HepG2 (cell line): ENCODE measurements around the gene RBM12. TPM values are rescaled to one million over a fixed set of nuclear protein-coding genes. Genes with fewer than 3 reads are reported as not detected.

Experiments
- DRAP1 ChIP-seq: IDR thresholded peaks from 2 replicates; pipeline ENCODE4 v1.6.1; 2016; ENCODE audit warnings: missing genetic modification reagents, missing compliant biosample characterization
- ELF3 ChIP-seq: IDR thresholded peaks from 2 replicates; pipeline ENCODE4 v1.6.1; 2016; ENCODE audit warnings: missing genetic modification reagents, missing compliant biosample characterization
- ETS1 ChIP-seq: sonication (generic); formaldehyde crosslinking; IDR thresholded peaks from 2 replicates; pipeline ENCODE4 v1.4.0; 2020; ENCODE audit warnings: missing genetic modification reagents
- ETV5 ChIP-seq: IDR thresholded peaks from 2 replicates; pipeline ENCODE4 v1.6.1; 2018; ENCODE audit warnings: missing biosample characterization, missing genetic modification reagents, inconsistent platforms, borderline replicate concordance
- HIC2 ChIP-seq: sonication (generic); formaldehyde crosslinking; IDR thresholded peaks from 2 replicates; pipeline ENCODE4 v1.9.0; 2022; ENCODE audit warnings: low read depth, missing genetic modification reagents
- HMG20A ChIP-seq: IDR thresholded peaks from 2 replicates; pipeline ENCODE4 v1.6.1; 2016; ENCODE audit warnings: borderline replicate concordance
- KAT8 ChIP-seq: IDR thresholded peaks from 2 replicates; pipeline ENCODE4 v1.6.1; 2016; ENCODE audit warnings: missing genetic modification reagents, missing compliant biosample characterization
- KDM1A ChIP-seq: IDR thresholded peaks from 2 replicates; pipeline ENCODE4 v1.6.1; 2016; ENCODE audit warnings: missing compliant biosample characterization
- MEF2D ChIP-seq: sonication (generic); formaldehyde crosslinking; IDR thresholded peaks from 2 replicates; pipeline ENCODE4 v1.5.1; 2020; ENCODE audit warnings: mild to moderate bottlenecking, missing genetic modification reagents
- POGK ChIP-seq: sonication (generic); formaldehyde crosslinking; conservative IDR thresholded peaks from 2 replicates; pipeline ENCODE4 v1.8.0; 2022; ENCODE audit warnings: mild to moderate bottlenecking, moderate library complexity, missing genetic modification reagents
- RCOR2 ChIP-seq: IDR thresholded peaks from 2 replicates; pipeline ENCODE4 v1.6.1; 2016; ENCODE audit warnings: missing biosample characterization, missing genetic modification reagents
- SALL2 ChIP-seq: sonication (generic); formaldehyde crosslinking; IDR thresholded peaks from 2 replicates; pipeline ENCODE4 v1.8.1; 2023; ENCODE audit warnings: mild to moderate bottlenecking, missing genetic modification reagents, inconsistent platforms
- TCF12 ChIP-seq, 2 experiments: fragments of 450-650 bp in 1 of 2; sonication (generic) in 1 of 2; formaldehyde crosslinking in 1 of 2; IDR thresholded peaks; 2 replicates each; pipeline versions ENCODE4 v1.6.1 to v1.8.0; 2017 to 2022; ENCODE audit warnings: antibody characterized with exemption in 1 of 2, mild to moderate bottlenecking in 1 of 2, missing genetic modification reagents in 1 of 2, moderate library complexity in 1 of 2
- TFAP4 ChIP-seq: sonication (generic); IDR thresholded peaks from 2 replicates; pipeline ENCODE4 v1.6.1; 2016; ENCODE audit warnings: low read depth, borderline replicate concordance
- TFDP1 ChIP-seq: IDR thresholded peaks from 2 replicates; pipeline ENCODE4 v1.6.1; 2016; ENCODE audit warnings: missing compliant biosample characterization, missing genetic modification reagents, borderline replicate concordance
- TGIF2 ChIP-seq: IDR thresholded peaks from 2 replicates; pipeline ENCODE4 v1.6.1; 2016; ENCODE audit warnings: control low read depth, missing compliant biosample characterization
- ZFP1 ChIP-seq: IDR thresholded peaks from 2 replicates; pipeline ENCODE4 v1.6.1; 2016
- ZMYM4 ChIP-seq: sonication (generic); formaldehyde crosslinking; IDR thresholded peaks from 2 replicates; pipeline ENCODE4 v1.8.1; 2023; ENCODE audit warnings: mild to moderate bottlenecking, missing genetic modification reagents
- ZNF569 ChIP-seq: sonication (generic); formaldehyde crosslinking; IDR thresholded peaks from 2 replicates; pipeline ENCODE4 v1.5.0; 2020; ENCODE audit warnings: mild to moderate bottlenecking, missing genetic modification reagents, moderate library complexity, borderline replicate concordance
- ZNF800 ChIP-seq: sonication (generic); formaldehyde crosslinking; IDR thresholded peaks from 2 replicates; pipeline ENCODE4 v1.4.0; 2020; ENCODE audit warnings: missing genetic modification reagents
- polyA plus RNA-seq, 8 experiments: library from polyadenylated mRNA; depleted of rRNA in 3 of 8; stranded (reverse) in 7 of 8; unstranded in 1 of 8; fragments of >200 nt; fragmentation: Illumina TruSeq in 4 of 8; extraction: Trizol in 4 of 8; gene quantifications; 2 replicates each; pipeline versions ENCODE4 v1.2.1 to v1.2.3, GENCODE V29; 2011 to 2016; ENCODE audit warnings: low read depth in 4 of 8, missing spikeins in 1 of 8, mixed read lengths in 1 of 8; ENCODE audit not compliant: insufficient read depth in 1 of 8
- total RNA-seq, 5 experiments: library from RNA; depleted of rRNA; stranded (reverse); fragments of >200 nt; fragmentation: Illumina TruSeq; extraction: Trizol; gene quantifications; 2 replicates each; pipeline ENCODE4 v1.2.3, GENCODE V29; 2016; ENCODE audit warnings: low read depth in 1 of 5

Gene RBM12
- total and polyA plus RNA-seq, 2 of the 13 experiments (the other 11 are each of a cell fraction or from before 2014, with no cell fraction given) = 97.9 to 104 TPM

- TF ChIP-seq TCF12 (IDR thresholded peaks at IDR 0.05) = no peak
- no peak for TF ChIP-seq TCF12 (CRISPR knock-in tag; IDR thresholded peaks at IDR 0.05)
- TF ChIP-seq TFAP4 = no peak; the same call in 1 of the 2 replicates
- TF ChIP-seq MEF2D (CRISPR knock-in tag) = peak; percentile 69; the same call in 1 of the 2 replicates
- TF ChIP-seq TFDP1 (CRISPR knock-in tag) = peak; percentile 39; the same call in 1 of the 2 replicates
- no peak; the same call in 1 of the 2 replicates for TF ChIP-seq SALL2 (CRISPR knock-in tag)
- no peak for TF ChIP-seq ZNF800 (CRISPR knock-in tag)
- no peak for TF ChIP-seq ZMYM4
- TF ChIP-seq ETV5 (CRISPR knock-in tag) = no peak
- TF ChIP-seq KAT8 (CRISPR knock-in tag) = no peak
- TF ChIP-seq DRAP1 (CRISPR knock-in tag) = no peak
- TF ChIP-seq POGK (CRISPR knock-in tag) = no peak
- no peak for TF ChIP-seq ELF3
- TF ChIP-seq RCOR2 (CRISPR knock-in tag) = no peak; the same call in 1 of the 2 replicates
- no peak for TF ChIP-seq HMG20A (CRISPR knock-in tag)
- TF ChIP-seq TGIF2 = 0 out of 2 replicates have a peak, but pooled peaks have one; percentile 71
- no peak for TF ChIP-seq ETS1 (CRISPR knock-in tag)
- no peak for TF ChIP-seq ZNF569 (CRISPR knock-in tag)
- TF ChIP-seq KDM1A (CRISPR knock-in tag) = no peak
- no peak for TF ChIP-seq ZFP1 (CRISPR knock-in tag)
- TF ChIP-seq HIC2 (CRISPR knock-in tag) = no peak
Observed at GRCh38 chr20:35698298-35699126, 33.8 kb upstream of the RBM12 start (continued).
